HCT116 (cell line): ENCODE results near the gene HEATR5B. TPM values are rescaled to one million over a fixed set of nuclear protein-coding genes. Genes with fewer than 3 reads are reported as not detected.

ENCODE experiments used
- ATAC-seq: fragments of 200-7000 bp; cut with Tn5 transposase; 2 replicates; pipeline ENCODE4 v1.9.1; 2020; ENCODE audit warnings: mild to moderate bottlenecking, moderate library complexity
- BruUV-seq: library from RNA; stranded (reverse); fragments of 400-500 nt; replicated peaks from 2 replicates; lab custom pipeline; 2021; lab: Mats Ljungman, UMichigan
- CTCF ChIA-PET: fragments of 300-600 bp; sonication (Branson Sonifier 250); formaldehyde crosslinking; loops from one replicate; lab custom pipeline; 2021; ENCODE audit warnings: antibody characterized with exemption; lab: Charles Lee
- POLR2A ChIA-PET: fragments of 300-600, 350-600 bp; sonication (Branson Sonifier 250); formaldehyde crosslinking; loops from one replicate; lab custom pipeline; 2021; ENCODE audit warnings: antibody characterized with exemption; lab: Charles Lee
- RAD21 ChIA-PET, 2 experiments: fragments of 300-600 bp; sonication (Branson Sonifier 250); formaldehyde crosslinking; loops; one replicate each; lab custom pipeline; 2023; ENCODE audit warnings: low total read pairs in 2 of 2; ENCODE audit not compliant: uncharacterized antibody in 2 of 2, unreplicated experiment in 2 of 2, low non-redundant PET in 1 of 2; lab: Charles Lee
- DNase-seq: peaks from one replicate; pipeline ENCODE4 v3.0.0-alpha.2; 2010; ENCODE audit warnings: low read depth, low spot score
- H2AFZ ChIP-seq: fragments of 200-600 bp; shearing (Covaris generic), sonication (generic); 2 replicates; pipeline ENCODE4 v1.6.1; 2017; ENCODE audit warnings: low read depth, mixed run types, mixed read lengths, antibody characterized with exemption, low read length; ENCODE audit not compliant: poor library complexity, severe bottlenecking
- H3K27ac ChIP-seq: 2 replicates; pipeline ENCODE4 v1.5.1; 2012; ENCODE audit warnings: low read depth, low read length
- H3K27me3 ChIP-seq: fragments of 200-600 bp; sonication (generic); 2 replicates; pipeline ENCODE4 v1.6.1; 2016; ENCODE audit warnings: mixed run types, low read length, mixed read lengths; ENCODE audit not compliant: insufficient read depth
- H3K36me3 ChIP-seq, 2 experiments: fragments of 200-500 bp in 1 of 2; fragments of 200-600 bp in 1 of 2; sonication (Bioruptor generic) in 1 of 2; sonication (generic) in 1 of 2; 2 replicates each; pipeline versions ENCODE4 v1.5.1 to v1.6.1; 2014 to 2016; ENCODE audit warnings: low read length in 2 of 2, inconsistent platforms in 1 of 2, mixed read lengths in 1 of 2, mixed run types in 1 of 2; ENCODE audit not compliant: insufficient read depth in 2 of 2, control insufficient read depth in 1 of 2
- H3K4me1 ChIP-seq, 2 experiments: fragments of 200-600 bp in 1 of 2; sonication (generic) in 1 of 2; 2 replicates each; pipeline versions ENCODE4 v1.5.1 to v1.6.1; 2012 to 2017; ENCODE audit warnings: low read length in 2 of 2, inconsistent platforms in 1 of 2, mild to moderate bottlenecking in 1 of 2, mixed read lengths in 1 of 2, mixed run types in 1 of 2, moderate library complexity in 1 of 2; ENCODE audit not compliant: insufficient read depth in 2 of 2, control insufficient read depth in 1 of 2
- H3K4me2 ChIP-seq: fragments of 200-600 bp; sonication (generic); 2 replicates; pipeline ENCODE4 v1.6.1; 2017; ENCODE audit warnings: mixed run types, low read length, mixed read lengths
- H3K4me3 ChIP-seq, 2 experiments: fragments of 200-600 bp in 1 of 2; sonication (generic) in 1 of 2; replicated peaks in 1 of 2; 2 replicates each; pipeline ENCODE4 v1.5.1; 2011 to 2016; ENCODE audit warnings: low read length in 2 of 2, control low read depth in 1 of 2, low read depth in 1 of 2, mild to moderate bottlenecking in 1 of 2, mixed read lengths in 1 of 2, mixed run types in 1 of 2
- H3K79me2 ChIP-seq: fragments of 200-600 bp; sonication (generic); 2 replicates; pipeline ENCODE4 v1.6.1; 2017; ENCODE audit warnings: mild to moderate bottlenecking, mixed run types, low read length, moderate library complexity, mixed read lengths; ENCODE audit not compliant: insufficient read depth
- H3K9ac ChIP-seq: fragments of 200-600 bp; sonication (generic); 2 replicates; pipeline ENCODE4 v1.6.1; 2016; ENCODE audit warnings: low read length, mixed read lengths
- H3K9me2 ChIP-seq: fragments of 200-600 bp; sonication (generic), shearing (Covaris generic); 2 replicates; pipeline ENCODE4 v1.6.1; 2017; ENCODE audit warnings: mixed run types, mild to moderate bottlenecking, moderate library complexity; ENCODE audit not compliant: insufficient read depth
- H3K9me3 ChIP-seq, 2 experiments: fragments of 200-500 bp in 1 of 2; fragments of 200-600 bp in 1 of 2; sonication (Bioruptor generic) in 1 of 2; sonication (generic) in 1 of 2; 2 replicates each; pipeline ENCODE4 v1.6.1; 2014 to 2017; ENCODE audit warnings: low read length in 2 of 2, mixed read lengths in 2 of 2, inconsistent platforms in 1 of 2, low read depth in 1 of 2, mild to moderate bottlenecking in 1 of 2, mixed run types in 1 of 2, moderate library complexity in 1 of 2; ENCODE audit not compliant: control insufficient read depth in 1 of 2, insufficient read depth in 1 of 2
- H4K20me1 ChIP-seq: fragments of 200-600 bp; sonication (generic), shearing (Covaris generic); 2 replicates; pipeline ENCODE4 v1.6.1; 2017; ENCODE audit warnings: mixed run types, mild to moderate bottlenecking, moderate library complexity; ENCODE audit not compliant: insufficient read depth
- ATF3 ChIP-seq: IDR thresholded peaks from 2 replicates; pipeline ENCODE4 v1.6.1; 2012
- CEBPB ChIP-seq: IDR thresholded peaks from 2 replicates; pipeline ENCODE4 v1.6.1; 2012; ENCODE audit warnings: low read depth
- CTCF ChIP-seq, 3 experiments: fragments of 200-600 bp in 1 of 3; sonication (generic) in 1 of 3; IDR thresholded peaks in 2 of 3; conservative IDR thresholded peaks in 1 of 3; 2 replicates each; pipeline ENCODE4 v1.5.1; 2012 to 2017; ENCODE audit warnings: low read depth in 2 of 3, low read length in 2 of 3, antibody characterized with exemption in 1 of 3, borderline replicate concordance in 1 of 3, control low read depth in 1 of 3, mild to moderate bottlenecking in 1 of 3, mixed read lengths in 1 of 3, mixed run types in 1 of 3, moderate library complexity in 1 of 3; ENCODE audit not compliant: insufficient read depth in 1 of 3
- ELF1 ChIP-seq: IDR thresholded peaks from 2 replicates; pipeline ENCODE4 v1.6.1; 2012; ENCODE audit warnings: low read depth, borderline replicate concordance
- JUND ChIP-seq: IDR thresholded peaks from 2 replicates; pipeline ENCODE4 v1.6.1; 2012
- REST ChIP-seq: IDR thresholded peaks from 2 replicates; pipeline ENCODE4 v1.6.1; 2012; ENCODE audit warnings: low read depth
- SIN3A ChIP-seq: IDR thresholded peaks from 2 replicates; pipeline ENCODE4 v1.6.1; 2012; ENCODE audit warnings: low read depth
- SRF ChIP-seq: IDR thresholded peaks from 2 replicates; pipeline ENCODE4 v1.6.1; 2012; ENCODE audit warnings: low read depth
- ZFX ChIP-seq: fragments of 450-650 bp; IDR thresholded peaks from 2 replicates; pipeline ENCODE4 v1.6.1; 2017
- ZNF274 ChIP-seq: fragments of 200-500 bp; sonication (Bioruptor generic); IDR thresholded peaks from 2 replicates; pipeline ENCODE4 v1.6.1; 2014; ENCODE audit warnings: mild to moderate bottlenecking, low read depth, low read length, inconsistent platforms
- intact Hi-C: fragments of 100-400 bp; cut with micrococcal nuclease; formaldehyde crosslinking; loops from 2 replicates; pipeline ENCODE4 v1.10.0; 2022
- total RNA-seq: library from RNA; stranded (reverse); gene quantifications from one replicate; pipeline ENCODE4 v1.2.1, GENCODE V29; 2021; ENCODE audit not compliant: unreplicated experiment

HEATR5B gene
- total RNA-seq, 1 experiment from 2014 or later, result 10.6 TPM

- no peak for TF ChIP-seq CTCF (IDR thresholded peaks at IDR 0.05 in 2 of 3, conservative IDR thresholded peaks at IDR 0.05 in 1 of 3; ENCODE audit: borderline replicate concordance in 1 of 3, insufficient read depth in 1 of 3, low read depth in 2 of 3, low read length in 2 of 3)
- no peak for TF ChIP-seq ZNF274
- TF ChIP-seq SIN3A, result peak; percentile 83
Measured at GRCh38 chr2:37083873-37084794, at the start of gene HEATR5B, which contains the start of gene GPATCH11 (continued).

GRCh38 chr2:37132914-37133313, 48.7 kb upstream of the HEATR5B start:
- H3K4me1 ChIP-seq, result no peaks in the 10 kb centered on the region
- no peaks in the 10 kb centered on the region for H3K27me3 ChIP-seq
- H3K79me2 ChIP-seq, result no peaks in the 10 kb centered on the region
- no peak overlapping the region for H3K9ac ChIP-seq
- intact Hi-C loops, result no loop called here
- ChIA-PET RAD21 (no interaction called here), CTCF (no interaction called here), POLR2A (no interaction called here)
- DNase-seq (no peak), ATAC-seq (no peak)
- H2AFZ ChIP-seq, result no peak overlapping the region
- H4K20me1 ChIP-seq, result no peaks in the 10 kb centered on the region
- no TSS peak for BruUV-seq
- H3K27ac ChIP-seq, result no peak overlapping the region
- H3K9me2 ChIP-seq, result no peaks in the 10 kb centered on the region
- TF ChIP-seq JUND (no peak), ELF1 (no peak), ATF3 (no peak), CEBPB (no peak), SRF (no peak), REST (no peak), ZFX (no peak)
- peaks cover 18 to 22% of the 10 kb centered on the region in 2 experiments for H3K36me3 ChIP-seq
- no peak overlapping the region for H3K4me2 ChIP-seq
- H3K4me3 ChIP-seq, result no peak overlapping the region
- no peaks in the 10 kb centered on the region for H3K9me3 ChIP-seq
